Bronchial smooth muscle cell (primary cell): Measurements from ENCODE around the gene HHEX. TPM values are rescaled to one million over a fixed set of nuclear protein-coding genes. Genes with fewer than 3 reads are reported as not detected.

Experiments
- total RNA-seq: library from RNA; depleted of rRNA; stranded (reverse); fragments of >200 nt; gene quantifications from 2 replicates; pipeline ENCODE4 v1.2.1, GENCODE V29; 2014

Gene HHEX
- 2.8 and 7.9 TPM in 2 replicates for total RNA-seq

GRCh38 chr10:92689663-92690210 is at the start of gene HHEX:
Gene HHEX, plus strand, starts transcription at chr10:92689955. Its CDS starts 32 bp downstream, at chr10:92689987.

Other genes with a start within 250 kb of the HHEX start
- 15.0 and 19.2 TPM in 2 replicates for gene IDE, start 115.9 kb upstream of the HHEX start, total RNA-seq
- gene KIF11, start 96.8 kb upstream of the HHEX start, total RNA-seq, result 2.7 and 5.7 TPM in 2 replicates
- gene EXOC6, start 158.6 kb downstream of the HHEX start, total RNA-seq, result 10.1 and 14.5 TPM in 2 replicates